ENCODE measurements around the gene LUC7L3. TPM values are rescaled to one million over a fixed set of nuclear protein-coding genes. Genes with fewer than 3 reads are reported as not detected.
"Not testable (repeated sequence)": the region's sequence is repeated elsewhere in the genome, so short reads cannot be mapped to it uniquely, and the experiment has no call there.

Gene LUC7L3
- total RNA-seq, 1 donor from 2014 or later, result 32.4 TPM

- H3K9me3 ChIP-seq (ENCODE audit: control insufficient read depth in 3 of 3, low read length in 3 of 3); H3K36me3 ChIP-seq (ENCODE audit: control insufficient read depth in 3 of 3, insufficient read depth in 3 of 3, low read length in 3 of 3); H3K27me3 ChIP-seq (ENCODE audit: control insufficient read depth in 3 of 3, insufficient read depth in 3 of 3, low read length in 3 of 3); H3K9ac ChIP-seq (ENCODE audit: low read depth in 1 of 3, low read length in 3 of 3); H3K4me3 ChIP-seq (ENCODE audit: low read length in 3 of 3); H3K27ac ChIP-seq (ENCODE audit: low read depth, low read length): not testable (repeated sequence)
- H3K4me1 ChIP-seq (ENCODE audit: control insufficient read depth in 3 of 3, insufficient read depth in 3 of 3, low read length in 3 of 3), result peaks cover 28 to 54% (median 51%) of the 10 kb centered on the region in 3 donors
Measured at GRCh38 chr17:50724622-50725021, 5.2 kb downstream of the LUC7L3 start.

DNA sequence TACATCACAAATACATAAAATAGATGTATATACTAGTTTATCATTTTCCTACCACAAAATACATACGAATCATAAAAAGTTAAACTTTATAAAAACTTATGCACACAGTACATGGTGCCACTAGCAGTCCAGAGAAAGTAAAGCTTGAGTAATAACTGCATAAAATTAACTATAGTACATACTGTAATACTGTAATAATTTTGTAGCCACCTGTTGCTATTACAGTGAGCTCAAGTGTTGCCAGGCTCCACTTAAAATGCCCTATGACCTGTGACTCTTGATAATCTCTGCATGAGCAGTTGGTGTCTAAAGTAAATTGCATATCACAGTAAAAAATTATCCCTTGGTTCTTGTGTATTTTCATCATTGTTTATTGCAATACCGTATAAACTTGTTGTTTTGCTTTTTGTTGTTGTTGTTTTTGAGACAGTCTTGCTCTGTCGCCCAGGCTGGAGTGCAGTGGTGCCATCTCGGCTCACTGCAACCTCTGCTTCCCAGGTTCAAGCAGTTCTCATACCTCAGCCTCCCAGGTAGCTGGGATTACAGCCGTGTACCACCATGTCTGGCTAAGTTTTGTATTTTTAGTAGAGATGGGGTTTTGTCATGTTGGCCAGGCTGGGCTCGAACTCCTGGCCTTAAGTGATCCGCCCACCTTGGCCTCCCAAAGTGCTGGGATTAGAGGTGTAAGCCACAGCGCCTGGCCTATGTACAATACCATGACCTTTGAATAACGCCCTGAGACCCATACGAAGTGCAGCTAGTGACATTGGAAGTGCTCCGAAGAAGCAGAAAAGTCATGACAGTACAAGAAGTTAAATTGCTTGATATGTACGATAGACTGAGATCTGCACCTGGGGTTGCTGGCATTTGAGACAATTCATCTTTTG, 6.6 kb downstream of the LUC7L3 start:
- Histone ChIP-seq H3K27me3 (ENCODE audit: control insufficient read depth in 3 of 3, insufficient read depth in 3 of 3, low read length in 3 of 3) (no peaks in the 10 kb centered on the region), H3K4me1 (ENCODE audit: control insufficient read depth in 3 of 3, insufficient read depth in 3 of 3, low read length in 3 of 3) (peaks cover 39 to 61% (median 49%) of the 10 kb centered on the region in 3 donors), H3K4me3 (ENCODE audit: low read length in 3 of 3) (peak overlapping the region in 1 of 3 donors; percentile 8), H3K36me3 (ENCODE audit: control insufficient read depth in 3 of 3, insufficient read depth in 3 of 3, low read length in 3 of 3) (no peaks in the 10 kb centered on the region), H3K9me3 (ENCODE audit: control insufficient read depth in 3 of 3, low read length in 3 of 3) (no peaks in the 10 kb centered on the region), H3K27ac (ENCODE audit: low read depth, low read length) (peak overlapping the region; percentile 3), H3K9ac (ENCODE audit: low read depth in 1 of 3, low read length in 3 of 3) (peak overlapping the region in 1 of 3 donors; percentile 23)

DNA sequence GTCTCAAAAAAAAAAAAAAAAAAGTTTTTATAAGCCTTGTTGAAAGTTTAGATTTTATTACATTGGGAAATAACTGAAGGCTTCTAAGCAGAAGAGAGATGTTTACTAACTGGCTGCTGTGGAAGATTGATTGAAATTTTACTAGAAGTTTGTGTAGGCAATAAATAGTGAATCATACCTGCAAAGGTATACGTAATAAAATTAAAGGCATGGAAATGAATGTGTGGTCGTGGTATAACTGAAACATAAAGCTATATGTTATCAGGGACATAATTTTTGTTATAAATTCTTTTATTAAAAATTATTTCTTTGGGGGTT, 8.7 kb downstream of the LUC7L3 start:
- peaks cover 30 to 43% (median 37%) of the 10 kb centered on the region in 3 donors for H3K4me1 ChIP-seq (ENCODE audit: control insufficient read depth in 3 of 3, insufficient read depth in 3 of 3, low read length in 3 of 3)

GRCh38 chr17:50728881-50729765, 9.7 kb downstream of the LUC7L3 start:
- no peaks in the 10 kb centered on the region for H3K36me3 ChIP-seq (ENCODE audit: control insufficient read depth in 3 of 3, insufficient read depth in 3 of 3, low read length in 3 of 3)
- H3K27ac ChIP-seq (ENCODE audit: low read depth, low read length), result no peak overlapping the region

More for the DNA sequence above, 8.7 kb downstream of the LUC7L3 start:
- H3K4me3 ChIP-seq (ENCODE audit: low read length in 3 of 3), result no peak overlapping the region
- no peaks in the 10 kb centered on the region for H3K27me3 ChIP-seq (ENCODE audit: control insufficient read depth in 3 of 3, insufficient read depth in 3 of 3, low read length in 3 of 3)
- H3K9me3 ChIP-seq (ENCODE audit: control insufficient read depth in 3 of 3, low read length in 3 of 3), result no peaks in the 10 kb centered on the region
- H3K36me3 ChIP-seq (ENCODE audit: control insufficient read depth in 3 of 3, insufficient read depth in 3 of 3, low read length in 3 of 3), result no peaks in the 10 kb centered on the region
- H3K9ac ChIP-seq (ENCODE audit: low read depth in 1 of 3, low read length in 3 of 3), result no peak overlapping the region
- H3K27ac ChIP-seq (ENCODE audit: low read depth, low read length), result no peak overlapping the region

GRCh38 chr17:50731575-50732460, 12.4 kb downstream of the LUC7L3 start:
- no peak overlapping the region for H3K27ac ChIP-seq (ENCODE audit: low read depth, low read length)
- no peak overlapping the region for H3K9ac ChIP-seq (ENCODE audit: low read depth in 1 of 3, low read length in 3 of 3)
- peaks cover 9 to 26% (median 23%) of the 10 kb centered on the region in 3 donors for H3K4me1 ChIP-seq (ENCODE audit: control insufficient read depth in 3 of 3, insufficient read depth in 3 of 3, low read length in 3 of 3)
- H3K9me3 ChIP-seq (ENCODE audit: control insufficient read depth in 3 of 3, low read length in 3 of 3), result no peaks in the 10 kb centered on the region
- peaks cover 0 to 3% (median 0%) of the 10 kb centered on the region in 3 donors for H3K36me3 ChIP-seq (ENCODE audit: control insufficient read depth in 3 of 3, insufficient read depth in 3 of 3, low read length in 3 of 3)
- no peak overlapping the region for H3K4me3 ChIP-seq (ENCODE audit: low read length in 3 of 3)
- no peaks in the 10 kb centered on the region for H3K27me3 ChIP-seq (ENCODE audit: control insufficient read depth in 3 of 3, insufficient read depth in 3 of 3, low read length in 3 of 3)

More at GRCh38 chr17:50728881-50729765, 9.7 kb downstream of the LUC7L3 start:
- Histone ChIP-seq H3K27me3 (ENCODE audit: control insufficient read depth in 3 of 3, insufficient read depth in 3 of 3, low read length in 3 of 3) (no peaks in the 10 kb centered on the region), H3K4me1 (ENCODE audit: control insufficient read depth in 3 of 3, insufficient read depth in 3 of 3, low read length in 3 of 3) (peaks cover 21 to 43% (median 32%) of the 10 kb centered on the region in 3 donors), H3K9me3 (ENCODE audit: control insufficient read depth in 3 of 3, low read length in 3 of 3) (no peaks in the 10 kb centered on the region), H3K4me3 (ENCODE audit: low read length in 3 of 3) (no peak overlapping the region), H3K9ac (ENCODE audit: low read depth in 1 of 3, low read length in 3 of 3) (no peak overlapping the region)

- H3K4me1 ChIP-seq (ENCODE audit: control insufficient read depth in 3 of 3, insufficient read depth in 3 of 3, low read length in 3 of 3), result peaks cover 4 to 18% (median 10%) of the 10 kb centered on the region in 3 donors
- H3K27me3 ChIP-seq (ENCODE audit: control insufficient read depth in 3 of 3, insufficient read depth in 3 of 3, low read length in 3 of 3), result no peaks in the 10 kb centered on the region
Measured at GRCh38 chr17:50735287-50735686, 15.9 kb downstream of the LUC7L3 start.

GRCh38 chr17:50737118-50737698, 17.8 kb downstream of the LUC7L3 start:
- peaks cover 6 to 12% (median 8%) of the 10 kb centered on the region in 3 donors for H3K4me1 ChIP-seq (ENCODE audit: control insufficient read depth in 3 of 3, insufficient read depth in 3 of 3, low read length in 3 of 3)
- H3K9me3 ChIP-seq (ENCODE audit: control insufficient read depth in 3 of 3, low read length in 3 of 3), result no peaks in the 10 kb centered on the region
- H3K27me3 ChIP-seq (ENCODE audit: control insufficient read depth in 3 of 3, insufficient read depth in 3 of 3, low read length in 3 of 3), result no peaks in the 10 kb centered on the region
- no peak overlapping the region for H3K27ac ChIP-seq (ENCODE audit: low read depth, low read length)
- no peak overlapping the region for H3K4me3 ChIP-seq (ENCODE audit: low read length in 3 of 3)
- no peak overlapping the region for H3K9ac ChIP-seq (ENCODE audit: low read depth in 1 of 3, low read length in 3 of 3)
- H3K36me3 ChIP-seq (ENCODE audit: control insufficient read depth in 3 of 3, insufficient read depth in 3 of 3, low read length in 3 of 3), result peaks cover 14 to 43% (median 26%) of the 10 kb centered on the region in 3 donors

More at GRCh38 chr17:50735287-50735686, 15.9 kb downstream of the LUC7L3 start:
- Histone ChIP-seq H3K4me3 (ENCODE audit: low read length in 3 of 3) (no peak overlapping the region), H3K9me3 (ENCODE audit: control insufficient read depth in 3 of 3, low read length in 3 of 3) (no peaks in the 10 kb centered on the region), H3K36me3 (ENCODE audit: control insufficient read depth in 3 of 3, insufficient read depth in 3 of 3, low read length in 3 of 3) (peaks cover 8 to 26% (median 8%) of the 10 kb centered on the region in 3 donors), H3K27ac (ENCODE audit: low read depth, low read length) (no peak overlapping the region), H3K9ac (ENCODE audit: low read depth in 1 of 3, low read length in 3 of 3) (no peak overlapping the region)

- Histone ChIP-seq H3K27me3 (ENCODE audit: control insufficient read depth in 3 of 3, insufficient read depth in 3 of 3, low read length in 3 of 3) (no peaks in the 10 kb centered on the region), H3K9ac (ENCODE audit: low read depth in 1 of 3, low read length in 3 of 3) (no peak overlapping the region), H3K36me3 (ENCODE audit: control insufficient read depth in 3 of 3, insufficient read depth in 3 of 3, low read length in 3 of 3) (peaks cover 25 to 58% (median 42%) of the 10 kb centered on the region in 3 donors)
Measured at GRCh38 chr17:50739098-50739497, 19.7 kb downstream of the LUC7L3 start.

GRCh38 chr17:50745631-50746030, 26.2 kb downstream of the LUC7L3 start:
- Histone ChIP-seq H3K4me3 (ENCODE audit: low read length in 3 of 3) (no peak overlapping the region), H3K9me3 (ENCODE audit: control insufficient read depth in 3 of 3, low read length in 3 of 3) (no peaks in the 10 kb centered on the region), H3K36me3 (ENCODE audit: control insufficient read depth in 3 of 3, insufficient read depth in 3 of 3, low read length in 3 of 3) (peaks cover 53 to 90% (median 89%) of the 10 kb centered on the region in 3 donors), H3K27ac (ENCODE audit: low read depth, low read length) (no peak overlapping the region), H3K4me1 (ENCODE audit: control insufficient read depth in 3 of 3, insufficient read depth in 3 of 3, low read length in 3 of 3) (peaks cover 0 to 8% (median 4%) of the 10 kb centered on the region in 3 donors), H3K9ac (ENCODE audit: low read depth in 1 of 3, low read length in 3 of 3) (no peak overlapping the region), H3K27me3 (ENCODE audit: control insufficient read depth in 3 of 3, insufficient read depth in 3 of 3, low read length in 3 of 3) (no peaks in the 10 kb centered on the region)

More at GRCh38 chr17:50739098-50739497, 19.7 kb downstream of the LUC7L3 start:
- no peaks in the 10 kb centered on the region for H3K9me3 ChIP-seq (ENCODE audit: control insufficient read depth in 3 of 3, low read length in 3 of 3)
- peaks cover 6 to 13% (median 8%) of the 10 kb centered on the region in 3 donors for H3K4me1 ChIP-seq (ENCODE audit: control insufficient read depth in 3 of 3, insufficient read depth in 3 of 3, low read length in 3 of 3)
- H3K4me3 ChIP-seq (ENCODE audit: low read length in 3 of 3), result no peak overlapping the region
- H3K27ac ChIP-seq (ENCODE audit: low read depth, low read length), result no peak overlapping the region

Measured in skeletal muscle tissue (tissue), 4 donors.